Measurements from ENCODE around the gene EFNB1.

EFNB1 gene

DNA sequence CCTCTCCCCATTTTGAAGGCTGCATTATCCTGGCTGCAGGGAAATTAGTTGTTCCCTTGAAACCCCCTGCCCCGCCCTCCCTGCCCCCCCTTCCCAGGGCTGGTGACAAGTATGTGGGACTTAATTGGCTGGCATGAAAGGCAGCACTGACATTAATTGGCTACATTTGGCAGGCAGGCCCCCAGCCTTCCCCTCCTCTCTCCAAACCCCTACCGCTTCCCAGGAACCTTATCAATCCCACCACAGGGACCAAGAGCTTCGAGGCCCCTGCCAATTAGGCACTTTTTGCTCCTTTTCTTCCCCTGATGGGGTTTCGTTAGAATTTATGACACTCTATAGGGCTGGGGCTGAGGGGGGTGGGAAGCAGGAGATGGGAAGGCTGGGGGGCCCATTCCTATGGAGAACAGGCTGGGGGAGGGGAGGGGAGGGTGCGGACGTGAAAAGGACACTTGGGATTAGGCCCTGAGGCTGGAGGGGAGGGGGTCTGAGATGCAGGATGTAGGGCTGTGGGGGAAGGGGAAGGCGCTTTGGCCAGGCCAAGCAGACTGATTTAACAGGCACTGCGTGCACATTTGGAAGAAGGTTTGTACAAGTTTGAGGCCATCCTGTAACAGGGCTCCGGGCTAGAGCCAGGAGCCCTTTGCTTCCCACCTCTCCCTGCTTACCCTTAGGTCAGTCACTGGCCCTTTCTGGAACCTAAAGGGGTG, 52.2 kb downstream of the EFNB1 start:
- in situ Hi-C loops (cut with MboI; ENCODE audit: low sequenced_read_pairs): no loop called here

DNA sequence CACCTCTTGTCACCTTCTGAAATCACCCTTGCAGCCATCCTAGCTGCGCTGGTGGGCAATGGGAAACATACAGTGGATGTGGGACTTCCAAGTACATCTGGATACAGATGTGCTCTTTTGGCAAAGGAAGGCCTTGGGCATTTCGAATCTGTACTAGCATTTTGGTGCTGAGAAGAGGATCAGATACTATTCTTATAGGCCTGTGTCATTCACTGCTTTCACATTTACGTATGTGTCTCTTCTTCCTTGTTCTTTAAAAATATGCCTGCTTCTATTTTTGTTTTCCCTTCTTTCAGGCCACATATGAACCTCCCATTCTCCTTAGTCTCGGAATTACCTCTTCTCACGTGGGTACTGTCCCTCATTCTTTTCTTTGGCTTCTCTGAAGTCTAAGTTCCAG, 53.1 kb downstream of the EFNB1 start:
- in situ Hi-C loops (cut with MboI; ENCODE audit: low sequenced_read_pairs): no loop called here

DNA sequence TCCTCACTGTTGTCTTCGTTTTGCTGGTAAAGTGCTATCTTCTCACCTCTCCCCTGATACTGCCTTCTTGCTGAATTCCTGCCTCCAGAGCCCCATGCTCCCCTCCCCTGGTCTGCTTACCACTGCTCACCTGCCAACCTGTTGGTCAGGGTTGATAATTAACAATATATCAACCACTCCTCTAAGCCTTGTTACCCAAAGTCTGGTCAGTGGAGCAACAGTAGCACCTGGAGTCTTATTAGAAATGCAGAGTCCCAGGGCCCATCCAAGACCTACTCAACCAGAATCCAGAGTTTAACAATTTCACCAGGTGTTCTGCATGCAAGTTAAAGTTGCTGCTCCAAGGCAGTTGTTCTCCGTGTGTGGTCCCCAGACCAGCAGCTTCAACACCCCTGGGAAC, 55.0 kb downstream of the EFNB1 start:
- in situ Hi-C loops (cut with MboI; ENCODE audit: low sequenced_read_pairs): no loop called here

DNA sequence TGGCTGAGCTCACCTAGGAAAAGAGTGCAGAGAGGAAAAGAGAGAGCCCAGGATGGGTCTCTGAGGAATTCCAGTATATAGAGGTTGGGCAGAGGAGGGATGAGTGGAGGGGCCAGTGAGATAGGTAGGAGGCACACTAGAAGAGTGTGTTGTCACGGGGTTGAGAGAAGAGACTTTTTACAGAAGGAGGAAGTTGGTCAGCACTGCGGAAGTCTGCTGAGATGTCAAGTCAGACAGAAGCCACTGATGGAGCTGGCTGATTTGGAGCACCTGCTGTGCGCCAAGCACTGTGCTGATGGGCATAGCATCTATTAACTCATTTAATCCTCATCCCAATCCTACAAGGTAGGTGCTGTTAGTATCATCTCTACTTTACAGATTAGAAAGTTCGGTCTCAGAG, 60.4 kb downstream of the EFNB1 start:
- in situ Hi-C loops (cut with MboI; ENCODE audit: low sequenced_read_pairs): no loop called here

Data from hTERT RPE-1 (cell line).